Measurements from ENCODE around the gene RTP4. TPM values are rescaled to one million over a fixed set of nuclear protein-coding genes. Genes with fewer than 3 reads are reported as not detected.

RTP4 gene
- total and polyA plus RNA-seq, 2 of the 8 experiments (the other 6 are each of a cell fraction or from before 2014, with no cell fraction given) = not detected

DNA sequence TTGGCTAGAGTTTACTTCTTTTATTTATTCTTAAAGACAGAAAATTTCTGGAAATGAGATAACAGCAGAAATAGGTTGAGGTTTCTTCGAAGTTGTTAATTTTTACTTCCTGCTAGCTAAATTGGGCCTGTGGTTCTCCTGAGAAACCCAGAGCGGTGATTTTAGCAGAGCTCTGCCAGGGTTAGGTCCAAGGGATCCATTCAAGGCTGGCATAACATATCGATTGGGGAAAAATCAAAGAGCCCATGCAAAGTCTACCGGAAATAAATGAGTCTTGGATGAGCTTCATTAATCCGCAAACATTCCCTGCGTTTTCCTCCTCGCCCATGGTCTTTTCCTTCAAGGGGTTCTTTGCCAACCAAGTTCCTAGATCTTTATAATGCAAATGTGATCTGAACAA is 45.9 kb upstream of the RTP4 start:
- Histone ChIP-seq H2BK120ac (replicated peaks; ENCODE audit: low read depth, low read length) (no peak overlapping the region), H3K56ac (replicated peaks; ENCODE audit: insufficient read length, low read depth, low read length) (no peak overlapping the region), H3K36me3 (ENCODE audit: control insufficient read depth in 2 of 4, insufficient read depth in 4 of 4, low read length in 3 of 4) (no peaks in the 10 kb centered on the region), H3K27ac (ENCODE audit: low read depth, low read length) (no peak overlapping the region), H3K27me3 (replicated peaks in 1 of 4; ENCODE audit: control insufficient read depth in 3 of 4, extremely low read depth in 1 of 4, insufficient read depth in 3 of 4, low read length in 3 of 4) (no peaks in the 10 kb centered on the region; a peak in 1 of 7 replicates), H3K23me2 (ENCODE audit: low read depth, low read length) (no peaks in the 10 kb centered on the region), H3K9me3 (ENCODE audit: insufficient read depth in 2 of 2, low read depth in 1 of 2, low read length in 1 of 2) (0 out of 4 replicates have a peak, but pooled peaks cover 0 to 2% of the 10 kb centered on the region in 2 experiments), H2BK15ac (ENCODE audit: low read length) (no peak overlapping the region), H2BK5ac (ENCODE audit: low read depth, low read length) (no peak overlapping the region), H3K18ac (ENCODE audit: extremely low read depth, low read length) (no peak overlapping the region), H2AFZ (ENCODE audit: low read length) (no peak overlapping the region), H3K14ac (ENCODE audit: insufficient read length) (no peak overlapping the region), H2BK12ac (ENCODE audit: low read depth, low read length) (no peak overlapping the region), H3K4me2 (ENCODE audit: insufficient read depth in 1 of 2, low read depth in 2 of 2, low read length in 2 of 2) (no peak overlapping the region), H2BK20ac (ENCODE audit: low read length) (no peak overlapping the region), H4K5ac (ENCODE audit: insufficient read length, low read depth, low read length) (no peak overlapping the region), H4K91ac (replicated peaks; ENCODE audit: insufficient read length, low read length) (no peak overlapping the region), H4K20me1 (replicated peaks in 1 of 2; ENCODE audit: control insufficient read depth in 1 of 2, insufficient read depth in 2 of 2, low read length in 2 of 2) (no peaks in the 10 kb centered on the region), H2AK5ac (ENCODE audit: low read depth, low read length) (no peak overlapping the region), H3K23ac (ENCODE audit: insufficient read length) (no peak overlapping the region), H4K8ac (ENCODE audit: extremely low read depth, insufficient read depth, low read length) (no peak overlapping the region), H3K4me3 (ENCODE audit: extremely low read depth in 1 of 4, insufficient read depth in 2 of 4, low read depth in 3 of 4, low read length in 4 of 4) (no peak overlapping the region), H3K9ac (replicated peaks in 1 of 4; ENCODE audit: extremely low read depth in 1 of 4, low read depth in 3 of 4, low read length in 3 of 4) (no peak overlapping the region), H3K4me1 (replicated peaks in 1 of 4; ENCODE audit: control insufficient read depth in 3 of 4, insufficient read depth in 4 of 4, low read length in 3 of 4) (peaks cover 0 to 4% (median 2%) of the 10 kb centered on the region in 4 experiments; a peak in 5 of 7 replicates), H3K4ac (replicated peaks; ENCODE audit: insufficient read length, low read depth, low read length) (no peak overlapping the region), H3K79me1 (ENCODE audit: low read depth, low read length) (no peaks in the 10 kb centered on the region), H3K79me2 (ENCODE audit: control insufficient read depth in 1 of 2, insufficient read depth in 2 of 2, low read length in 2 of 2) (no peaks in the 10 kb centered on the region)
- no peak for DNase-seq (ENCODE audit: low read depth in 1 of 2, low spot score in 2 of 2)
- no peak for FAIRE-seq
- POLR2A ChIA-PET (ENCODE audit: partially characterized antibody) = no interaction called here
- 80% methylated on average over 7 of the region's 7 CpGs; no CpG with 5 or more reads in 1 of the 2 experiments for WGBS, 2 experiments (ENCODE audit: extremely low coverage in 1 of 2, insufficient coverage in 1 of 2, insufficient read length in 1 of 2, insufficient replicate concordance in 2 of 2, low coverage in 1 of 2, low lambda C conversion rate in 2 of 2, missing lambda C conversion rate in 1 of 2)
- CTCF ChIA-PET (ENCODE audit: partially characterized antibody) = interaction anchor here (0.6 to 24.1 kb wide), 17 partner anchors 10 to 1829 kb away, joined by 3 to 947 read pairs (median 5); partner anchors contain the start of genes RTP2 and SST
- TF ChIP-seq CREB1 (IDR thresholded peaks at IDR 0.05) (no peak), NRF1 (IDR thresholded peaks at IDR 0.05; ENCODE audit: low read depth, low read length) (no peak), EZH2 (IDR thresholded peaks at IDR 0.05; ENCODE audit: low read depth, low read length, severe bottlenecking) (no peak), CTBP2 (IDR thresholded peaks at IDR 0.05; ENCODE audit: borderline replicate concordance, insufficient read depth, insufficient read length, low read length) (no peak), CBX8 (IDR thresholded peaks at IDR 0.05; ENCODE audit: borderline replicate concordance, low read depth, low read length) (no peak)
